Measurements from ENCODE around the gene BCKDHA.
"Not testable (repeated sequence)": the region's sequence is repeated elsewhere in the genome, so short reads cannot be mapped to it uniquely, and the experiment has no call there.

BCKDHA gene

GRCh38 chr19:41452584-41453275 is 55.1 kb downstream of the BCKDHA start:
- no peak for DNase-seq

GRCh38 chr19:41455936-41456335 is 58.3 kb downstream of the BCKDHA start:
- DNase-seq = no peak

GRCh38 chr19:41456342-41456918 is 58.8 kb downstream of the BCKDHA start:
- no peak for DNase-seq

DNA sequence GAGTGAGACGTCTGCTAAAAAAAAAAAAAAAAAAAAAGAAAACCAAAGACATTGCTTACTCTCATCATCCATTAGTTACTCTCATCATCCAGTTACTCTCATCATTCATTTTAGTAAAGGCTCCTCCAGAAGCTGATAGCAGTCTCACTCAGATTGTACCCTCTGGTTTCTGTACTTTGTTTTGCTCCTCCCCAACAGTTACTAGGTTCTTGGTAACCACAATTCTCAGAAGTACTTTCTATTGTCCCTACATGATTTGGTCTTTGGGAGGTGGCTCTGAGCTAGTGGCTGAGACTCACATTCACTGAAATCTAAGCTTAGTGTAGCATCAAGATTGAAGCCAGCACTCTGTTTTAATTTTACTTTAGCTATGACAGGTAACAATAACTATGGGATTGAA is 59.6 kb downstream of the BCKDHA start:
- no peak for DNase-seq

- DNase-seq = no peak
Observed at GRCh38 chr19:41462497-41462896, 64.9 kb downstream of the BCKDHA start.

- DNase-seq = not testable (repeated sequence)
Observed at GRCh38 chr19:41463257-41464256, 65.9 kb downstream of the BCKDHA start.

Data from NCI-H1092 (cell line).